ENCODE data around the gene PRND.

GRCh38 chr20:4711511-4711910 lies 10.2 kb upstream of the PRND start:
- TF ChIP-seq POLR2A (IDR thresholded peaks at IDR 0.05; ENCODE audit: low read length) (no peak), GATA1 (IDR thresholded peaks at IDR 0.05; ENCODE audit: low read depth, low read length) (no peak)
